Measurements from ENCODE around the gene FRMPD3. TPM values are rescaled to one million over a fixed set of nuclear protein-coding genes. Genes with fewer than 3 reads are reported as not detected.
"Not testable (repeated sequence)": the region's sequence is repeated elsewhere in the genome, so short reads cannot be mapped to it uniquely, and the experiment has no call there.

The FRMPD3 gene
- total and polyA plus RNA-seq, 9 donors = 0.70 to 8.2 (median 1.8) TPM

GRCh38 chrX:107465932-107466620 lies 16.6 kb downstream of the FRMPD3 start:
- no peak for DNase-seq
- TF ChIP-seq CTCF (IDR thresholded peaks at IDR 0.05) = no peak
- no peak for TF ChIP-seq EP300 (IDR thresholded peaks at IDR 0.05)
- no peak for TF ChIP-seq POLR2A (IDR thresholded peaks at IDR 0.05)
- intact Hi-C loops (cut with DNase I) = no loop called here
- H3K9me3 ChIP-seq = no peaks in the 10 kb centered on the region
- H3K27ac ChIP-seq = no peak overlapping the region
- no peak overlapping the region for H3K4me3 ChIP-seq
- H3K27me3 ChIP-seq = no peaks in the 10 kb centered on the region
- H3K36me3 ChIP-seq = no peaks in the 10 kb centered on the region
- WGBS, 3 donors = 51 to 56% (median 52%) methylated on average over 4 of the region's 4 CpGs
- no peaks in the 10 kb centered on the region for H3K4me1 ChIP-seq (ENCODE audit: insufficient read depth)

- H3K27me3 ChIP-seq = no peaks in the 10 kb centered on the region
- H3K36me3 ChIP-seq = no peaks in the 10 kb centered on the region
- TF ChIP-seq CTCF (IDR thresholded peaks at IDR 0.05) = no peak
- TF ChIP-seq EP300 (IDR thresholded peaks at IDR 0.05) = no peak
- TF ChIP-seq POLR2A (IDR thresholded peaks at IDR 0.05) = no peak
- DNase-seq = no peak
- H3K27ac ChIP-seq = no peak overlapping the region
- no peaks in the 10 kb centered on the region for H3K9me3 ChIP-seq
- H3K4me1 ChIP-seq (ENCODE audit: insufficient read depth) = no peaks in the 10 kb centered on the region
- intact Hi-C loops (cut with DNase I) = no loop called here
- no peak overlapping the region for H3K4me3 ChIP-seq
- 58 to 71% (median 68%) methylated on average over 4 of the region's 4 CpGs for WGBS, 3 donors
These were observed 17.8 kb downstream of the FRMPD3 start for GRCh38 chrX:107467271-107467670.

- 49 to 74% (median 57%) methylated on average over 2 of the region's 2 CpGs for WGBS, 3 donors
- Histone ChIP-seq H3K27ac (no peak overlapping the region), H3K36me3 (no peaks in the 10 kb centered on the region), H3K4me3 (no peak overlapping the region), H3K9me3 (no peaks in the 10 kb centered on the region), H3K27me3 (no peaks in the 10 kb centered on the region), H3K4me1 (ENCODE audit: insufficient read depth) (no peaks in the 10 kb centered on the region)
- TF ChIP-seq CTCF (IDR thresholded peaks at IDR 0.05) (no peak), EP300 (IDR thresholded peaks at IDR 0.05) (no peak), POLR2A (IDR thresholded peaks at IDR 0.05) (no peak)
- intact Hi-C loops (cut with DNase I) = no loop called here
- no peak for DNase-seq
These were observed 20.7 kb downstream of the FRMPD3 start for GRCh38 chrX:107470198-107470597.

GRCh38 chrX:107470971-107471370 lies 21.5 kb downstream of the FRMPD3 start:
- Histone ChIP-seq H3K4me3 (no peak overlapping the region), H3K36me3 (no peaks in the 10 kb centered on the region), H3K4me1 (ENCODE audit: insufficient read depth) (no peaks in the 10 kb centered on the region), H3K9me3 (no peaks in the 10 kb centered on the region), H3K27ac (no peak overlapping the region), H3K27me3 (no peaks in the 10 kb centered on the region)
- intact Hi-C loops (cut with DNase I) = no loop called here
- WGBS, 3 donors = 43 to 52% (median 46%) methylated on average over 7 of the region's 7 CpGs
- TF ChIP-seq EP300 (IDR thresholded peaks at IDR 0.05) (no peak), CTCF (IDR thresholded peaks at IDR 0.05) (no peak), POLR2A (IDR thresholded peaks at IDR 0.05) (no peak)
- DNase-seq = no peak

- intact Hi-C loops (cut with DNase I) = not testable (repeated sequence)
These were observed 22.0 kb downstream of the FRMPD3 start for GRCh38 chrX:107471420-107471819.

More at GRCh38 chrX:107471420-107471819, 22.0 kb downstream of the FRMPD3 start:
- 77 to 84% (median 81%) methylated on average over 4 of the region's 4 CpGs for WGBS, 3 donors
- H3K27me3 ChIP-seq; H3K4me3 ChIP-seq; DNase-seq; H3K4me1 ChIP-seq (ENCODE audit: insufficient read depth); H3K27ac ChIP-seq; H3K9me3 ChIP-seq; H3K36me3 ChIP-seq: not testable (repeated sequence)
